Fibroblast of gingiva (primary cell): ENCODE measurements around the gene INTS14.
A peak's percentile ranks its signal among the peaks of the same experiment; 100 is the strongest.
"Not testable (repeated sequence)": the region's sequence is repeated elsewhere in the genome, so short reads cannot be mapped to it uniquely, and the experiment has no call there.

ENCODE experiments used
- DNase-seq: peaks from one replicate; pipeline ENCODE4 v3.0.0-alpha.2; 2011; ENCODE audit warnings: low read depth

The INTS14 gene

DNA sequence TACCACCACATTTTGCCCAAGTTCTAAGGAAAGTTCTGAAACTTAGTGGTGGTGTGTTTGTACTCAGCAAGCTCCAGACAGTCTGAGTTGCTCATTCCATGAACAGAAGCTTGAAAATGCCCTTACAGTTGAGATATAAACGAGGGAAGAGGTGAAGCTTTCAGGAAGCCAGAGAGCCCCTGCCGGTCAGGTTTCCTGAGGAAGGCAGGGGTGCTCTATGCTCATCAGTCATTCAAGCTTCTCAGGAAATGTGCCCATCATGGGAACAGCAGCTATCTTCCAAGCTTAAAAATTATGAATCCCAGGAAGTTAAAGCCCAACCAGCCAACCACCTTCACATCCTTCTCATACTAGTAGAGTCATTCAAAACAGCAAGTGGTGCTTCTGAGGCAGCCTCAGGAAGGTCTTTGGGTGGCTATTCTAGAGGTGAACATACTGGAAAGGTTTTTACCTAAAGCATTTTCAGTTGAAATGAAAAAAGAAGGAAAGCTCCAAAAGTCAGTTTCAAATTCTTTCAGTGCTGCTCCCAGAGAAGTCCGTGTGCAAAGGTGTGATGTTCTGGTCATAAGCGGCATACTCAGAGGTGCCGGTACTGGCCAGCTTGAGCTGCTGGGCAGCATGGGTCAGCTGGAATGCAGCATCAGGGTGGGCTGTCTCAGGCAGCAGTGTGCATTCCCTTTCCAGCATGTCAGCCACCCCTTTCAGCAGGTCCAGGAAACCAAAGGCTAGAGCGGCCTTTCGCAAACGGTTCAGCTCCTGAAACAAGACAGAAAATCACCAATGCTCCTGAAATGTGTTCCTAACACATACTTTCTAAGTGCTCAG, 31.8 kb downstream of the INTS14 start:
- no peak for DNase-seq

DNA sequence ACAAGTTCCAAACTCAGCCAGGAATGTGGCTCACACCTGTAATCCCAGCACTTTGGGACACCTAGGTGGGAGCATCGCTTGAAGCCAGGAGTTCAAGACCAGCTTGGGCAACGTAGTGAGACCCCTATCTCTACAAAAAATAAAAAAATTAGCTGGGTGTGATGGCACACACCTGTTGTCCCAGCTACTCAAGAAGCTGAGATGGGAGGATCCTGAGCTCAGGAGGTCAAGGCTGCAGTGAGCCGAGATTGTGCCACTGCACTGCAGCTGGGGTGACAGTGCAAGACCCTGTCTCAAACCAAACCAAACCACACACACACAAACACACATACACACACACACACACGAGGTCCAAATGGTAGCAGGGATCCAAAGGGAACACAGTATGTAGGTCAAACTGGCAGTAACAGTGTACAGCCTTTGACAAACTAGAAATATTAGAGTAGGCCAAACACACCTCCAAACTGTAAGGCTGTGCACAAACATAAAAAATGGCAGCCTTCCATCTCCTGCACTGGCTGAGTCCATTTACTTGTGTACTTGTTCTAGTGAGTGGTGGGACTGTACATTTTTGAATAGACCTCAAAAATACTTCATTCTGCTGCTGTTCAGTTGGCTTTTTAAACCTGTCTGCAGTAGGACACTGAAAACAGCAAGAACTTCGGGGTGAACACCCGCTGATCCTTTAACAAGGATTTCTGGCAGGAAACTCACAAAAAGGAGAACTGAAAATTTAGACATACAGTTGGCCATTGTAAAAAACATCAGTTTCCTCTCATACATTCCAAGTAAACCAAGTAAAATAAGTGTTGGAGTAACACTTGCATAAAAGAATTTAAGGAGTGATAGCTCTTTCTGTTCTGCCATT, 33.6 kb downstream of the INTS14 start:
- DNase-seq = no peak

DNA sequence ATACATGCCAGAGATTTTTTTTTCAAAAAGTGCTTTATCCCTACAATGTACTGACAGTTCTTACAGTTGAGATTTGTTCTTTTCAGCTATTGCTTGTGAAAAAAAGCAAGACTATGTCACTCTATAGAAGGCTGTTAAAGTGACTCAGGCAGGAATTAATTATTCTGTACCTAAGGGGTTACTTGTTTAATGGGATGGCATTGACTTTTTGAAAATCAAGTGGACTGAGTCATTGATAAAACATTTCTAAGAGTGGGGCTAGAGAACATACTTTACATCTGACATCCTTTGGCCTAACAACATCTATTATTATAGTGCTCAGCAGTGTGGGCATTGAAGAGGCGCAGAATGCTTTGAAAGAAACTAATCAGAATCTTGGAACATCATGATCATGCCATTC, 34.3 kb downstream of the INTS14 start:
- DNase-seq = peak; percentile 43

DNA sequence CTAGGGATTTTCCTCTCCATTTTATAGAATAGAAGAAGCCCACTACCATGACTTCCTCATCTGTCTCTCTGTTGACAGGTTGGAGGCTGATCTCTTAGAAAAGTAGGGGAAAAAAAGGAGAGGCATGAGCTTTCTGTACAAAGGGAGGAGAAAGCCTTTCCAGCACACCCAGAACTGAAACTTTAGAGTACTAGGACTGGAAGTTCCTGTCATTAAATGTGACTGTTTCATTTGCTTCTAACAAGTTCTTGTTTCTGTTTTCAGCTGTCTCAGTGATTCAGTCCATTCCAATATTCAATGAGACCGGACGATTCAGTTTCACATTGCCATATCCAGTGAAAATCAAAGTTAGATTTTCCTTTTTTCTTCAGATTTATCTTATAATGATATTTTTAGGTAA, 39.0 kb downstream of the INTS14 start:
- no peak for DNase-seq

DNA sequence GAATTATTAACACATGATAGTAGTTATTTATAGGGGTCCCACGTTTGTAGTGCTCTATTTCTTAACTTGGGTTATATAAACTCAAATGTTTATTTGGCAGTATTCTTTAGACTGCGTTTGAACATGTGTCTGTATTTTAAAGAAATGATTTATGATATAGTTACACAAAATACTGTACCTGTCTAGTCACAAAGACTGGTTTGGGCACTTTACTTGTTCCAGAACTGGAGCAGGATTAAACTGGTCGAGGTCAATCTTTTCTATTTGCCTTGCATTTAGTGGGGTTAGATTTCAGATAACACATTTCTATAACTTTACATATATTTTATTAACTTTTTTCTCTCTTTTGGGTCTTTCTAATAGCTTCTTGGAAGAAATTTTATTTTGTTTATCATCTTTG, 41.2 kb downstream of the INTS14 start:
- DNase-seq = no peak

DNA sequence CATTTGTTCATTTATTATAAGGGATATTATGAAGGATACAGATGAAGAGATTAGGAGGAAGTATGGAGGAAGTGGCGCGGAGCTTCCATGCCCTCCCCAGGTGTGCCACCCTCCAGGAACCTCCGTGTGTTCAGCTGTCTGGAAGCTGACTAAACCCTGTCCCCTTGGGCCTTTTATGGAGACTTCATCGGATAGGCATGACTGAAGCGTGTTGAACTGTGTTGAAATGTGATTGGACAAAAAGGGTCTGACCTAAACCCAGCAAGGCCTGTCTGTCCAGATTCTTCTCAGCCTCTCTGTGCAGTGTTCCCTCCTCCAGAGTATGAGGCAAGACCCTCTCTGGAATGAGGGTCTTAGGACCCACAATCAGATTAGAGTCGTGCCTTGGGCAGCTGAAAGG, 49.0 kb downstream of the INTS14 start:
- DNase-seq = no peak

DNA sequence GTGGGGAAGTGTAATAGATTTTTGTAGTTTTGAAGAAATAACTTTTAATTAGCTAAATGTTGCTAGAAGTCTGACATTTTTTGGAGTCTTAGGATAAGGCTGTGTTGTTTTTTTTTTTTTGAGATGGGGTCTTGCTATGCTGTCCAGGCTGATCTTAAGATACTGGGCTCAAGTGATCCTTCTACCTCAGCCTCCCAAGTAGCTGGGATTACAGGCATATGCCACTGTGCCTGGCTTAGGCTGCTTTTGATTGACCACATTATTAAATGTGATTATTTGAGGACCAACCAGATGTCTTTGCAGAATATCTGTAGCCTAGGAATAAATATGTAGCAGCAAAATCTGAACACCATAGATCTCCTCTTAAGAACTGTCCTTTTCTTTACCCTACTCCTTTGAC, 51.0 kb downstream of the INTS14 start:
- DNase-seq = no peak

DNA sequence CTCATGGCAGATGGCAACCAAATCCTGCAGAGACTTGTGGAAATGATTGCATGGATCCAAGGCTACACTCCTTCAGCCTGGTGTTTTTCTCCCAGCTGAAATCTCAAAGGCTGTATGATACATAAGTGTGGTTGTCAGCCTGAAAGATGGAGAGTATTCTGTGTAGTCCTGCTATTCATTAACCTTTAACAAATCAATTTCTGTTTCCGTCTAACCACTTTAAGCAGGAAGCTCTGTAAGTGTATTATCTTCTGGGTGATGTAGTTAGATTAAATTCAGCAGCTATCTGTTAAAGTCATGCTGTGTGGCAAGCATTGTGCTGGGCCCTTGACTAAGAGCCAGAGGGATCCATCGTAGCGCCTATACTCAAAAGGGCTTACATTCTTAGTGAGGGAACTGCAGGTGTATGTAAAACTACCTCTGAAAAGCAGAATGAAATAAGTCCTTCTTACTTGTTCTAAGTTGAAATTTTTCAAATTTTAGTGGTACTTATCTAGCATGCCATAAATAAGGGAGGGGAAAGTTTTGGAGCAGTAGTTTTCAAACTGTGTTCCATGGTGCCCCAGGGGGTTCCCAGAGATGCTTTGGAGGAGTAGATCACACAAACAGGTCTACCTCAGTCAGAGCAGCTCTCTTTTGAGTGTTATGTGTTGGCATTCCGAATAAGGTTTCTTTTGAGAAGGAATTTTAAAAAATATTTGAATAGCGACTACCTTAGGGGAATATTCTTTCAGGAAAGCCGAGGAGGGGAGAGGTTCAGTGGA, 51.8 kb downstream of the INTS14 start:
- no peak for DNase-seq

DNA sequence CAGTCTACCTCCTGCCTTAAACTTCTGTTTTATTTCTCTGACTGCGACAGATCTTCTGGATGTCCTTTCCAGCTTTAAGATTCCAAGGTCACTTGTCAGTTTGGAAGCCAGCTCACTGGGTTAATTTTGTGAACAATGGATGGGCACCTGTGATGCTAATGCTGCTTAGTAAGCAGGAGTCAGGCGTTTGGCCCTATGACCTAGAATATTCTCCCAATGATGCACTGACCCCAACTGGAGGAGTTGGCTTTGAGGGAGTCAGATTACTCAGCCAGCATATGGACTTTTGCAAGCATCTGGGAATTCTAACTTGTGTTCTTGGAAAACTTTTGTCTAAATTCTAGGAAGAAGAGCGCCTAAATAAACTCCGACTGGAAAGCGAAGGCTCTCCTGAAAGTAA, 52.6 kb downstream of the INTS14 start:
- peak; percentile 32 for DNase-seq

DNA sequence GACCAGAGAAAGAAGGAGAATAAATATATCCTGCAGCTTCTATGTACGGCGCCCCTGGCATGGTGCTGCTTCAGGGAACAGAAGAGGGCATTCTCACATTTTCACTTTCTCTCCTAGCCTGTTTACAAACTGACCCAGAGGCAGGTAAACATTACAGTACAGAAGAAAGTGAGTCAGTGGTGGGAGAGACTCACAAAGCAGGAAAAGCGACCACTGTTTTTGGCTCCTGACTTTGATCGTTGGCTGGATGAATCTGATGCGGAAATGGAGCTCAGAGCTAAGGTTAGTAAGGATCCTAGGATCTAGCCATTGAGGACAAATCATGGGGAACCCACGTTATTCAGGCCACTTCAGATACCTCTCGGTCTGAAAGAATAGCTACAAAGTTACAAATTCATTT, 54.3 kb downstream of the INTS14 start:
- DNase-seq = no peak

DNA sequence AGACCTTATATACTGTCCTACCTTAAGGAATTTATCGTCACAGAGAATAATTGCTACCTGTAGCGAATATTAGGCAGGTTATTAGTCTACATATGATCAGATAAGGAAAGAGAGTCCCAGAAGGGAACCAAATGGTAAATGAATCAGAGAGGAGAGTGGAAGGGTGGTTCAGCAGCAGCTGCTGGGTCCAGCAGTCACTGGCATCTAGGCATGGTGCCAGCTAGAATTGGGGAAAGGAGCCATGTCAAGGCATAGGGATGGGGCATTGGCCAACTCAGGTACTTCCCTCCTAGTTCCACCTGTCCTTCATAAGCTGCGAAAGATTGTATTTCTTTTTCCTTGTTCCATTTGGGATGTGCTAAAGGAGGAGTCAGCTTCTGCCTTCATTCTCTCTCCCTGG, 57.2 kb downstream of the INTS14 start:
- DNase-seq = no peak

DNA sequence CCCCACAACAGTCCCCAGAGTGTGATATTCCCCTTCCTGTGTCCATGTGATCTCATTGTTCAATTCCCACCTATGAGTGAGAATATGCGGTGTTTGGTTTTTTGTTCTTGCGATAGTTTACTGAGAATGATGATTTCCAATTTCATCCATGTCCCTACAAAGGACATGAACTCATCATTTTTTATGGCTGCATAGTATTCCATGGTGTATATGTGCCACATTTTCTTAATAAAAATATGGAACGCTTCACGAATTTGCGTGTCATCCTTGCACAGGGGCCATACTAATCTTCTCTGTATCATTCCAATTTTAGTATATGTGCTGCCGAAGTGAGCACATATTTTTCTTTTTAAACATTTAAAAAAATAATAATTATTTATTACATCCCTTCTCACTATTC, 58.1 kb downstream of the INTS14 start:
- DNase-seq = not testable (repeated sequence)

DNA sequence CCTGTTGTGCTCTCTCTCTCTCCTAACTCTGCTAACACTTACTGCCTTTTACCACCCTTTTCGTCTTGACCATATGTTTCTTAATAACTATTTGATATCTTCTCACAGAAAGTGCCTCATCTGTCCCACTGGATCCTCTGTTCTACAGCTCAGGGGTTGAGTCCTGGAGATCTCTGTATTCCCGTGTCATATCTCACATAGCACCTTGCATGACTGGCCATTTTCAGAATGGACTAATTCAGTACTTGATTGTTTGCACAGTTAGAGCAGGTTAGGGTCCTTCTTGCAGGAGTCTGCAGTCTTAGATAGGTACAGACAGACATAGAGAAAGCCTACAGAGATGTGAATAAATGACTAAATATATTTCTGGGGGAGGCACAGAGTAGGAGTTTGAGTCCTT, 59.7 kb downstream of the INTS14 start:
- no peak for DNase-seq

DNA sequence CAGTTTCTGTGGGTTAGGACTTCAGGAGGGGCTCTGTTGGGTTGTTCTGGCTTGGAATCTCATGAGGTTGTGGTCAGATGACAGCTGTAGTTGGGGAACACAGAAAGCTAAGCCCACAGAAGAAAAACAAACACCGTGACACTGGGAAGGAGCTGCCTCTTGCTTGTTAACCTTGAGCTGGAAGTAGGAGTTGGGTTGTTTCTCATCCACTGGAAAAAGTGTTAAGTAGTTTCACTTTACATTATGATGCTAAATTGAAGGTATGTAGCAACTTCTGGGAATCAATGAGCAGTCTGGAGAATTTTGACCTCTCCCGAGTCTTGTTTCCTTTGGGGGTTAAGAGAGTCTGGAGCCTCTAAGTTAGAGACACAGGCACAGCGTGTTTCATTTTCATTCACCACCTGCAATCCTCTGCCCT, 60.2 kb downstream of the INTS14 start:
- peak; percentile 24 for DNase-seq

DNA sequence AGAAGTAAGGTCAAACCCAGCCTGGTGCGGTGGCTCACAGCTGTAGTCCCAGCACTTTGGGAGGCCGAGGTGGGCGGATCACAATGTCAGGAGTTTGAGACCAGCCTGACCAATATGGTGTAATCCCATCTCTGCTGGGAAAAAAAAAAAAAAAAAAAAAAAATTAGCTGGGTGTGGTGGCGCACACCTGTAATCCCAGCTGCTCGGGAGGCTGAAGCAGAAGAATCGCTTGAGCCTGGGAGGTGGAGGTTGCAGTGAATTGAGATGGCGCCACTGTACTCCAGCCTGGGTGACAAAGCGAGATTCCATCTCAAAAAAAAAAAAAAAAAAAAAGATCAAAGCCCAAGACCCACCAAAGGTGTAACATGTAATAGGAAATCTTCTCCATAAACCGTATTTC, 61.6 kb downstream of the INTS14 start:
- not testable (repeated sequence) for DNase-seq

DNA sequence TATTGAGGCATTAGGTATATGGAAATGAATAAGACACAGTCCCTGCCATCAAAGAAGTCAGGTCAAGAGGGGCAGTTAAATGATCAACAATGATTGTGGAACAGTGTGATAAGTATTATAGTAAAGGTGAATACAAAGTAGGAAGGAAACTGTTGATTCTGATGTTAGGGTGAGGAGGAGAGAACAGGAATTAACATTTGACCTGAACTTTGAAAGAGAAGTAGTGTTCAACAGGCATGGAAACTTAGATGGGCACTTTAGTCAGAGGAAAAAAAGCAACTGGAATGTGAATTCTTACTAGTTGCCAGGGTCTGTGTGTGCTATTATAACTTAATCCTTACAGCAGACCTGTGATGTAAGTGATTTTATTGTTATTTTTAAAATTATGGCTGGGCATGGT, 63.1 kb downstream of the INTS14 start:
- no peak for DNase-seq

DNA sequence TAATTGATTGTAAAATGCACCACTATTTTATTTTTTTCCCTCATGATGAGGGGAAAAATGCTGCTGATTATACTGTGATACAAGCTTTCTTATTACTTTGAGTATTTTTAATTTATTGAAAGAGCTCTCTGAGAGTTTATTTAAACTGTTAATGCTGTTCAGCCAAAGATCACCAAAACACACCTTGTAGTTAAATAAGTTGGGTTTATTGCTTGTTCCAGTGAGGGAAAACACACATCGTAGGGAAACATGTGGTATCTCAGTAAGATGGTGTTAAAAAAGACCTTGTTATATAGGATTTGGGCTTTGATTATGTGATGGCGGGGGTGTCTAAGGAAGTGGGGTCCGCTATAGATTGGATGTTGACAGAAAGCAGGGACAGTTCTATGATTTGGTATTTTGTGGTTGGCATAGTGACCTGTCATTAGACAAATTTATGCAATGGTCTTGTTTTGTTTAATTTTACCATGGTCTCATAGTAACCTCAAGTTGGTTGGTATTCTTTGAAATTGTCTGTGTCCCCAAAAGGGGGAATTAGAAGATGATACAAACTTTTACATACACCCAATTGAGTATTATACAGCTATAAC, 69.6 kb downstream of the INTS14 start:
- DNase-seq = no peak

DNA sequence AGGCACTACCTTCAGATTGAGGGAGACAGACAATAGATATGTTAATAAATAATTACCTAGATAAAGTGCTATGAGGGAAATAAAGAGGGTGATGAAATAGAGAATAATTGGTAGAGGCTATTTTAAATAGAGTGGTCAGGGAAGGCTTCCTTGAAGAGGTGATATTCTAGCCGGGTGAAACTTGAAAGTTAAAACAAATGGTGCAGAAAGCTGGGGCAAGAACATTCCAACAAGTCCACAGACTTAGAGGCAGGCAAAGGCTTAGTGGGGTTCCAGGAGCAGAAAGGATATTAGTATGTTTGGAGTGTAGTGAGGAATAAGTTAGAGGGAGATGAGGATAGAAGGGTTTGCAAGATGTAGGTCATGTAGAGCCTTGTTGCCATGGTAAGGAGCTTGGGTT, 70.6 kb downstream of the INTS14 start:
- no peak for DNase-seq

DNA sequence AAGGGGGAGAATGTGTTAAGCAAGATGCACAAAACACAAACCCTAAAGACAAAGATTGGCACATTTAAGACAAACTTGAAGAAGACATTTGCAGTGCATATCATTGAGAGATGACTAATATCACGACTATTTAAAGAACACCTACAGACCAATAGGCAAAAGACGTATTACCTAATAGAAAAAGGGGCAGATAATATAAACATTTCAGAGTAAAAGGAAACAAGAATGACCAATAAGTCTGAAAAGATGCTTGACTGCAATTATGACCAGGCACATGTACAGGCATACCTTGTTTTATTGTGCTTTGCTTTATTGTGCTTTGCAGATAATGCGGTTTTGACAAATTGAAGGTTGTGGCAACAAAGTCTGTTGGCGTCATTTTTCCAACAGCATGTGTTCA, 75.7 kb downstream of the INTS14 start:
- DNase-seq = no peak

DNA sequence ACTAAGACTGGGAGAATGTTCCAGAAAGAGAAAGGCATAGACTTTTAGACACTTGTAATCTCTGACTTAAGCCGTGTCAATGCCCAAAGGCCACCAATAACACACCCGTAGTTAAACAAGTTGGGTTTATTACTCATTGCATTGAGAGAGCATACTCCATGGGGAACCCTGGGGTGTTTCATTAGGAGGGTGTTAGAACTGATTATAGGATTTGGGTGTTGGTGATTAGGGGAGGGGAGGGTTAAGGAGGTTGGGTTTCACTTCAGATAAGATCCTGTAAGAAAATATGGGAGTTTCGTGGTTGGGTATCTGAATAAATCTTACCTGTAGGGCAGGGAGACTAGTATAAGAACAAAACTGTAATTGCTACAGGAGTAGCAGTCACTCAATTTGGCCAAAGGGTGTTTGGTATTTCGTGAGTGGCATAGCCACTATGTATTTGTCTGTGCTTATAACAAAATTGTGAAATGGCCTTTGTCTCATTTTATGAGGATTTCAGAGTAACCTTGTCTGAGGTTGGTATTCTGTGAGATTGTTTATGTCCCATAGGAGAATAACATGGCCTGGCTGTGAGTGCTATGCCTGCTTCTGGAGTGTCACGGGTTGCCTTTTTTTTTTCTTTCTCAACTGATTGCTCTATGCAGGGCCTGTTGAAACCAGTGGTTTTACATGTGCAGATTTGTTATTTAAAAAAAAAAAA, 77.7 kb downstream of the INTS14 start:
- no peak for DNase-seq

DNA sequence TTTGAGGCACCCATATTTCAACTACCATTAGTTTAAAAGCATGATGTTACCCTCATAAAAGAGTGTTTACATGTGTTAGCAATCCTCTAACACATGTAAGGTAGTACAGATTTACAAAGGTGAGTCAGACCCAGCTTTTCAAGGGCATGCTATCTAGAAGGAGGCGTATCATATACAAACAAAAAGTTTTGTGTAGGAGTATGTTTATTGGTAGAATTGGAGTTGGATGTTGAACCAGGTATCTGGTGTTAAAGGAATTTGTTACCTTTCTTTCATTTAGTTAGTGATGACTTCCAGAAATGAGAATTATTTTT, 78.2 kb downstream of the INTS14 start:
- no peak for DNase-seq
